ENCODE results near the gene CDK15. TPM values are rescaled to one million over a fixed set of nuclear protein-coding genes. Genes with fewer than 3 reads are reported as not detected.
A peak's percentile ranks its signal among the peaks of the same experiment; 100 is the strongest.

The CDK15 gene
- polyA plus RNA-seq, 2 of the 4 experiments (the other 2 are of a cell fraction), result not detected

- DNase-seq (ENCODE audit: low read depth in 1 of 2, low spot score in 1 of 2) (peak; percentile 91 to 99), FAIRE-seq (peak; percentile 51), ATAC-seq (peak; percentile 92 to 95)
- H3K4me2 ChIP-seq, result peak within 1 kb of the TSS; percentile 89
- H3K27ac ChIP-seq, result peak within 1 kb of the TSS; percentile 79 to 94
- WGBS (ENCODE audit: missing lambda C conversion rate), result under 1% methylated on average over 30 of the region's 60 CpGs
- TF ChIP-seq JUN (IDR thresholded peaks at IDR 0.05) (peak; percentile 59 to 68; a peak in 2 of 5 replicates), CEBPB (IDR thresholded peaks at IDR 0.05) (peak in 1 of 2 experiments; percentile 65; a peak in 2 of 4 replicates), ESRRA (IDR thresholded peaks at IDR 0.05; ENCODE audit: borderline replicate concordance, low read length) (no peak), BCL3 (IDR thresholded peaks at IDR 0.05) (peak; percentile 74; the same call in 2 of the 3 replicates), HDAC2 (IDR thresholded peaks at IDR 0.05) (no peak), FOSL2 (IDR thresholded peaks at IDR 0.05) (no peak), FOSL2 (CRISPR knock-in tag; IDR thresholded peaks at IDR 0.05) (peak; percentile 87), PHF8 (IDR thresholded peaks at IDR 0.05; ENCODE audit: borderline replicate concordance, low read depth) (peak; percentile 58; the same call in 1 of the 2 replicates), ATOH8 (CRISPR knock-in tag; IDR thresholded peaks at IDR 0.05; ENCODE audit: low read depth) (no peak), MAFK (IDR thresholded peaks at IDR 0.05; ENCODE audit: partially characterized antibody) (peak; percentile 89), EHMT2 (IDR thresholded peaks at IDR 0.05; ENCODE audit: low read depth) (no peak), POLR2A (IDR thresholded peaks at IDR 0.05; ENCODE audit: low read length) (peak; percentile 87), RFX5 (IDR thresholded peaks at IDR 0.05) (peak; percentile 69; the same call in 1 of the 2 replicates), USF2 (IDR thresholded peaks at IDR 0.05) (peak; percentile 64), ZC3H11A (IDR thresholded peaks at IDR 0.05) (no peak), CBX2 (IDR thresholded peaks at IDR 0.05; ENCODE audit: borderline replicate concordance, low read depth) (no peak), PBX3 (IDR thresholded peaks at IDR 0.05) (peak; percentile 36; the same call in 1 of the 2 replicates)
- ChIA-PET POLR2A (interaction anchor here (0.6 to 2.0 kb wide), 10 partner anchors 8 to 330 kb away, joined by 3 to 9 read pairs (median 3); partner anchors contain the start of genes FZD7, STRADB and TRAK2), CTCF (interaction anchor here (1.0 to 1.9 kb wide), 8 partner anchors 15 to 549 kb away, joined by 3 to 6 read pairs (median 4); no protein-coding TSS in a partner anchor)
- no peaks in the 10 kb centered on the region for H3K9me3 ChIP-seq
- peak within 1 kb of the TSS; percentile 64 for H3K4me3 ChIP-seq
- H3K4me1 ChIP-seq, result peaks cover 27% of the 10 kb centered on the region; the same call in 2 of the 3 replicates
These were observed 25.5 kb upstream of the CDK15 start, which contains the start of gene ALS2 for GRCh38 chr2:201780674-201781493. Gene ALS2 (minus strand): TSS chr2:201780933. CDS start chr2:201768885, 12,048 bp downstream.

- DNase-seq (ENCODE audit: low read depth in 1 of 2, low spot score in 1 of 2), result peak in 1 of 2 experiments; percentile 27
- peak overlapping the region; percentile 79 to 94 for H3K27ac ChIP-seq
- peak overlapping the region; percentile 64 for H3K4me3 ChIP-seq
- ATAC-seq, result peak; percentile 29 to 37; a peak in 5 of 6 replicates
- H3K4me1 ChIP-seq, result peaks cover 27% of the 10 kb centered on the region; the same call in 2 of the 3 replicates
- ChIA-PET CTCF (interaction anchor here (1.0 to 1.9 kb wide), 5 partner anchors 14 to 549 kb away, joined by 4 to 6 read pairs (median 5); no protein-coding TSS in a partner anchor), POLR2A (interaction anchor here (0.6 to 2.0 kb wide), 3 partner anchors 139 to 330 kb away, joined by 3 to 9 read pairs (median 3); partner anchors contain the start of genes FZD7, STRADB and TRAK2)
- no peak for FAIRE-seq
- peak overlapping the region; percentile 89 for H3K4me2 ChIP-seq
- H3K9me3 ChIP-seq, result no peaks in the 10 kb centered on the region
- peak; percentile 53; the same call in 1 of the 2 replicates for TF ChIP-seq PHF8 (IDR thresholded peaks at IDR 0.05; ENCODE audit: borderline replicate concordance, low read depth)
- TF ChIP-seq POLR2A (IDR thresholded peaks at IDR 0.05; ENCODE audit: low read length), result no peak
- WGBS (ENCODE audit: missing lambda C conversion rate), result 39% methylated on average over 15 of the region's 15 CpGs
These were observed 24.7 kb upstream of the CDK15 start for GRCh38 chr2:201781557-201782051.

Data from A549 (cell line).